Measurements from ENCODE around the gene C13orf46.

The C13orf46 gene

DNA sequence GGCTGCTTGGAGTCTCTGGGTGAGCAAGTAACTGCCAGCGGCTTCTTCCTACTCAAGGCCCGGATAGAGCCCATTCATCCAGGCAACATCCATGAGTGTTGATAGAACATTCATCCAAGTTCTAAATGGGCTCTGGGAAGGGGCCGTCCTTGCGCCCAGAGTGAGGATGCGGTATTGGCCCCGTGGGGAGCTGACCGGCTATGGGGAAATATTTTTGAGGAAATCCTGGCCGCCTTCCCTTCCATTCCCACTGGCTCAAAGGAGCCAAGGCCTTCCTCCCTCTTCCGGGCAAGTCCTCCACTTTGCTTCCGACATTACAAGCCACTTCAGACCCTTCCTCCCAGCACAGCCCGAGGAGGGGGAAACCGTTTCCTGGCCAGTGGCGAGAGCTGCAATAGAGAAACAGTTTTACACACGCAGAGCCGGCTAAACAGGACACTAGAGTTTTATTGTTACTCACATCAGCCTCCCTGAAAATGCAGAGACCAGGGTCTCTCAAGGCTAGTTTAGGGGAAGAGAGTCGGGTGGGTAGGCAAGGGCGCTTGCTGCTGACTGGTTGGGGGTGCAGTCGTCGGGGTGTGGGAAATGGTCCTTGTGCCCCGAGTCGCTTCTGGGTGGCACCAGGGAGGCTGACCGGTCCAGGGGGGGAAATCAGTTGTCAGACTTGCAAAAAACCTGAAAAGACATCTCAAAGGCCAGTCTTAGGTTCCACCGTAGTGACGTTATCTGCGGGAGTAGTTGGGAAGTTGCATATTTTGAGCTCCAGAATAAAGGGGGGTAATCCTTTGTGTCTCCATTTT is 37.5 kb downstream of the C13orf46 start:
- no peak for DNase-seq

DNA sequence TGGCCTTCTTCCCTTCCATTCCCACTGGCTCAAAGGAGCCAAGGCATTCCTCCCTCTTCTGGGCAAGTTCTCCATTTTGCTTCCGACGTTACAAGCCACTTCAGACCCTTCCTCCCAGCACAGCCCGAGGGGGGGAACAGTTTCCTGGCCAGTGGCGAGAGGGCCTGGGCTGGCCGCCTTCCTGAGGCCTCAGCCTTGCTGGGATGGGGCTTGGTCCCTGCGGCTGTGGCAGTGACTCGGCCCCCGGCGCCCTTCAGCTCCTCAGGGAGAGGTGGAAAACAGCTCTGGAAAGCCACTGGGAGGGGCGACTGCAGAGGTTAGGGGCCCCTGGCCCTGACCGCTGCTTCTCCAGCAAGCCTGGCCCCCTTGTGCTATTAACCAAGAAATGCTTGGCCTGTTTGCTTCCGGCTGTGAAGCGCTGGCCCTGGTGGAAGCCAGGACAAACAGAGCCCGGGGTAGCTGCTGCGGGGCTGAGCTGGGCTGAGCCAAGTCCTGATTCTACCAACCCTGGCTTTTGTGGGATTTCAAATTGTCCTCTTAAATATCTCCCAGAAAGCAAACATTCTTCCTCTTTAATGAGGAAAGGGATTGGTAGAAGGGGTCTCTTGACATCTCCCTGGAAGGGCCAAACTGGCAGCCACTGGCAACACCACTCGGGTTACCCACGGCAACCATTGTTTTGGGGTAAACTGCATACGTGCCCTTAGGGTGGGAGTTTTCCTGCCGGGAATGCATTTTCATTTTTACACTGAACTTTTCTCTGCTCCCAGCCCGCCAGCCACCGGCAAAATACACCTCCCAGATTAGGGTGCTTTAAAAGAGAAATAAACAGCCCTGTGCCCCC is 38.7 kb downstream of the C13orf46 start:
- no peak for DNase-seq

DNA sequence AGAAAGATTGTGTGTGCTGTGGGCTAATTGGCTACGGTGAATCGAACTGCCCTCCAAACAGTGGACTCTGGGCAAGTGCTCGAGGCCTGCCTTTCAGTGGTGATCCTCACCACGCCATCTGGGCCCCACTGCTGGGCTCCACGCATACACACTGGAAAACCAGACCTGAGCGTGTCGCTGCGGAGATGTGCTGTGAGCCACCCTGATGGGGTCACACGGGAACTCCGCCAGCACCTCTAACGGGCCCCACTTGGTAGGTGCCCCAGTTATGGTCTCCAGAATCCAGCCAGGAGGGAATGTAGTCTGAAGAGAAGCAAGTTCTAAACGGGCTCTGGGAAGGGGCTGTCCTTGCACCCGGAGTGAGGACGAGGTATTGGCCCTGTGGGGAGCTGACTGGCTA is 39.3 kb downstream of the C13orf46 start:
- no peak for DNase-seq

DNA sequence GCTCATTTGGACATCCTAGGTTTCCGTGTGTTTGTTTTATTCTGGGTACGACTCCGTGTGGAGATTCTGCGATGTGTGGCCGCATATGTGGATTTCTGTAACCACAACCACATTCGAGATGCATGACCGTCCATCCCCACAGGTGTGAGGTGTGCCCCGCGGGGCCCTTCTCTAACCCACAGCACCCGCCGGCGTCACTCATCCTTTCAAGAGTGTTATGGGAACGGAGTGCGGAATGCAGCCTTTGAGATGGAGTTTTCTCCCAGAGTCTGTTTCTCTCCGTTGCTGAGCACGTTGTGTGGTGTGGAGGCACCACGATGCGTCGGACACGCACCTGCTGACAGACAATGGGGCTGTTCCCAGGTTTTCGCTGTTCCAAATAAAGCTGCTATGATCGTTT is 40.0 kb downstream of the C13orf46 start:
- no peak for DNase-seq

DNA sequence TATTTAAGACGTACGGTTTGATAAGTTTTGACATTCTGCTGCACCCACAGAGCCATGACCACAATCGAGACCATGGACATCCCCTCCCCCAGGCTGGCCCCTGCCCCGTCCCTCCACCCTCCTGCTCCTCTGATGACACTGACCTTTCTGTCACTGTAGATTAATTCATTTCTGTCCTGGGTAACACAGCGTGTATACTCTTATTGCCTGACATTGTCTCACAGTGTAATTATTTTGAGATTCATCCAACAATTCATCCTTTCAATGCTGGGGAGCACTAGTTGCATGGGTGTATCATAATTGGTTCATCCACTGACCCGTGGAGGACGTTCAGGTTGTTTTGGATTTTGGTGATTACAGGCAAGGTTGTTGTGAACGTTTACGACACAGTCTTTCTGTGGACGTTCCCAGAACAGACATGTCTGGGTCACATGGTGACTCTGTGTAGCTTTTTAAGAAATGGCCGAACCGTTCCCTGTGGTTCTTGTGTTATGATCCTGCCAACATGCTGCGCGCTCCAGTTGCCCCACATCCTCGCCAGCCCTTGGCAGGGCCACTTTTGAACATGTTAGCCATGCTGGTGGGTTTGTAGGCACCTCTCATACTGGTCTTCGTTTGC is 41.9 kb downstream of the C13orf46 start:
- DNase-seq = no peak

DNA sequence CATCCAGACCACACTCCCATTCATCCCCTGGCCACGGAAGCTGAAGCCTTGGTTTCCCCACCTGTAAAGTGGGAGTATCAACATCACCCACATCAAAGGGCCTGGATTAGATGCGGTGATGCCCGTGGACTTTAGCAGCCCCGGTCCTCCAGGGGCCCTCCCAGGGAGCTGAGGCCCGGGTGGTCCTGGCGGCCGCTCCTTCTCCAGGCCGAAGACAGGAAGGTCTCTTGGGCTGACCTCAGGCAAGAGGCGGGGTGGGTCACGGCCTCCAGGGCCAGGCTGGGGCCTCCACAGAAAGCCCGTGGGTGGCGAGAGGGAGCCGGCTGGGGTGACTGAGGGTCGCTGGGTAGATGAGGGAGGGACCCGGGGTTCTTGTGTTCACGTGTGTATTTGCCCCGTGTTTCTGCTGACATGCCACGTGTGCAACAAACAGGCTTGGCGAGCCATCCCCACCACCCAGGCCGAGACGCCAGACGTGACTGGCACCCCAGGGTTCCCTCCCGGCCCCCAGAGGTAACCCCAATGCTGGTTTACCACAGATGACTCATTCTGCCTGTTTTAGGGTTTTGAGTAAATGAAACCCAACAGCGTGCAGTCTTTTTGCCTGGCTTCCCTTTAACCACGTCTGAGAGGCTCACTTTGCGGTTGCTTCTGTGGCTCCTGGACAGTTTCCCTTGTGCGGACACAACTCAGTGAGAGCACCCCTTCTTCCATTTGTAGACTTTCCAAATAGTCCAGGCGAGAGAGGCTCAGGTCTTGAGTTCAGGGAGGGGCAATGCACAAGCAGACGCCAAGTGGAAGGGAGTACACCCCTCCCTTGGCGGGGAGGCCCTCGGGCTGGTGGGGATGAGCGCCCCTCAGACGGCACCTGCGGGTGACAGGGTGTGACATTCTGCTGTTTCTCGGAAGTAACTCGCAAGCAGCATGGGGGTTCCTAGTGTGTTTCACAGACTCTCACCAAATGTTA is 42.9 kb downstream of the C13orf46 start:
- peak; percentile 69 for DNase-seq

DNA sequence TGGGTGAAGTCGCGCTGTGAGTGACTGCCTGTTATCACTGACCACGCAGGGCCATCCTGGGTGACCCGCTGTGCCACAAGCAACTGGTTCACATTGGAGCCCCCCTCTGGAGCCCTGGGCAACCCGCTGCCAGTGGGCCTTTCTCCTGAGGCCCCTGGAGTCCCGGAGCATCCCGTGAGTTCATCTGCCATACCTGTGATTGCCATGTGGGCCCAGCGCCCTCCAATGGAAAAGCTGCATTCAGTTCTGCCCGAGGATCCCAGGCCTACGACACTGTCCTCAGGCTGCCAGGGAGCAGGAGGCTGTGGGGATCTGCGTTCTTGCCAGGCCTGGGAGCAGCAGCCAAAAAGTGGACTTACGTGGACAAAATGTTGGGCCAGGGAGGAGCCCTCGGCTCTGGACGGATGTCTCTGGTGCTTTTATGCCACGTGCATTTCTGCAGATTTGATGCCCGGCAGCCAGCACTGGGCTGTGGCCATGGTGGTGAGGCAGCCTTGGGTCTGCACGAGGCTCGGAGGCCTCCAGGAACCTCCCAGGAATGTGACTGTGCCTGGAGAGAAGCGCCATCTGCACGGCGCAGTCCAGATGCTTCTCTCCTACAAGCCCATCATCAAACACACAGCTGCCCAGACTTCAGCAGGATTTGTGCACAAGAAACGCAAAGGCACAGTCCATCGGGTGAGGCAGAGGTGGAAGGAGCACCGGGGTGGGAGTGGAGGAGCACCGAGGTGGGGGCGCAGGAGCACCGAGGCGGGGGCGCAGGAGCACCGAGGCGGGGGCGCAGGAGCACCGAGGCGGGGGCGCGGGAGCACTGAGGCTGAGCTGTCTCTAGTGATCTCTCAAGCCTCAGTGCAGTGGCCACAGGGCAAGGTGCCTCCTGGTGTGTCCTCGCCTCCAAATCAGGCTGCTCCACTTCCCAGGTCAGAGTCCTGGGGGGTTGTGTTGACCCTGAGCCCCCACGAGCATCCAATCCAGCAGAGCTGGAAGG is 44.0 kb downstream of the C13orf46 start:
- DNase-seq = no peak

DNA sequence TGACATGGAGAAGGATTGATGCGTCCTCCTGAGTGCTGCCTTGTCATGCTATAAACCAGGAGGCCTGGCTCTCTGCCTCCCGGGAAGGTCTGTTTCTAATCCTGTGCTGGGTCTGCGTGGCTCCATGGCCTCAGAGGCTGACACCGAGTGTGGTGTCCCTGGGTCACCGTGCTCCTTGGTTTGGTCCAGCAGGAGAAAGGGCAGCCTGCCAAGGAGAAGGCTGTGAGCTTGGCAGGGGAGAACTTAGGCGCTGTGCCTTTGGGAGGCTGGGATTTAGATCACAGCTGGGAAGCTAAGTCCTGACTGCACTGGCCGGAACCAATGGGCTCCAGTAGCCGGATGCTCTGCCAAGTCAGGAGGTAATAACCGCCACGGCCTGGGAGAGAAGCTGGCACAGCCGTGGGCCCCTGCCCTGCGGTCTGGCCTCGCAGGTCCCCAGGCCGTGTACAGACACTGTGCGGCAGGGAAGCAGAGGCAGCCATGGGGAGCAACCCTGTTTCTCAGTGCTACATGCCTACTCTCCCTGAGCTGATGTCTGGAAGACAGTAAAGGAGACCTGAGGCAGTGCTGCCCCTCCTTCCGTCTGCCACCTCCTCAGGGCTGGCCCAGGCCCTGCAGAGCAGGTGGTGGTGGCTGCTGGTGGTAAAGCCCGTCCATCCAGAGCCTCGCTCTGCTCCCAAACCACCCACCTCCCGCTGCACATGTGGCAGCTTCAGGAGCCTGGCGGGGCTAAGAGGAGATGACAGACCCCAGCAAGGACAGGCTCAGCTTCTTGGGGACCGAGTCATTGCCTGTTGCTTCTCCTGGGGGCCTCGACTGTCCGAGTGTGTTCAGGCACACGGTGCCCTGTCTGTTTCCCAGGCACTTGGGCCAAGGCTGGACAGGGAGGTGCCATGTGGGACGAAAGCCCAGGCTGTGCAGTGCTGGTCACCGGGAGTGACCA is 44.9 kb downstream of the C13orf46 start:
- DNase-seq = no peak

DNA sequence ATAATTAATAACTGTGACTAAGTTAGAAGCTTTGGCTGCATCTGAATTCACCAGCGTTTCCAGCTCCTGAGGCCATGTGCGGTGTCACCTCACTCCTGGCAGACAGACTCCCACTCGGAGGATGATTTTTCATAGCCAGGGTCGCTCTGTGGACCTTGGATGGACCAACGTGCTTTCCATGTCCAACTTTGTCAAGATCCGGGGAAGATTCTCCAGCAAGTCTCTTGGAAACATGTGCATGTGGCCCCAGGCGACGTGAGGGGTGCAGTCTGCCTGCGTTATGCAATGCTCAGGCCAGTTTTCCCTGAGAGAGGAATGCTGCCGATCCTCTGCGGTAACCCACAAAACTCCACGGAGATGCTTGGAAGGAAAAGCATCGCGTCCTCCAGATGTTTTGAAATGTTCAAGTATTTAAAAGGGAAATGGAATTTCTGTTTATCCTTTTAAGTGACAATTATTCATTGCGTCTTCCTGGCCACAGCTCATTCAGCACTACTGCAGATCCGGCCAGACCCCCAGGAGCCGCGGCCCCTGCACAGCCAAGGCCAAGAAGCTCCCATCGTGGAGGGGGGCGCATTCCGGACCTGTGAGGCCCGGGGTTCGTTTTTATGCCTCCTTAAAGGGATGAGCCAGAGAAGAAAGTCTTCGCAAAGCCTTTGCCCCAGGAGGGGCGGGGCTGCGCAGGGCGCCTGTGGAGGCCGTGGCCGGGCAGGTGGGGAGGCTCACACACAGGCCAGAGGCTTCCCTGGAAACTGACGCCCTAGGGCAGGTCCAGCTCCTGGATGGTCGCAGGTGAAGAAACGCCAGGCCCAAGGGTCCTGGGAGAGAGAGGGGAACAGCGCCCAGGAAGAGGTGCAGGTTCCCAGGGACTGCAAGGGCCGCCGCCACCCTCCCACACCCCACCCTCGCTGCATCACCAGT is 46.0 kb downstream of the C13orf46 start:
- no peak for DNase-seq

DNA sequence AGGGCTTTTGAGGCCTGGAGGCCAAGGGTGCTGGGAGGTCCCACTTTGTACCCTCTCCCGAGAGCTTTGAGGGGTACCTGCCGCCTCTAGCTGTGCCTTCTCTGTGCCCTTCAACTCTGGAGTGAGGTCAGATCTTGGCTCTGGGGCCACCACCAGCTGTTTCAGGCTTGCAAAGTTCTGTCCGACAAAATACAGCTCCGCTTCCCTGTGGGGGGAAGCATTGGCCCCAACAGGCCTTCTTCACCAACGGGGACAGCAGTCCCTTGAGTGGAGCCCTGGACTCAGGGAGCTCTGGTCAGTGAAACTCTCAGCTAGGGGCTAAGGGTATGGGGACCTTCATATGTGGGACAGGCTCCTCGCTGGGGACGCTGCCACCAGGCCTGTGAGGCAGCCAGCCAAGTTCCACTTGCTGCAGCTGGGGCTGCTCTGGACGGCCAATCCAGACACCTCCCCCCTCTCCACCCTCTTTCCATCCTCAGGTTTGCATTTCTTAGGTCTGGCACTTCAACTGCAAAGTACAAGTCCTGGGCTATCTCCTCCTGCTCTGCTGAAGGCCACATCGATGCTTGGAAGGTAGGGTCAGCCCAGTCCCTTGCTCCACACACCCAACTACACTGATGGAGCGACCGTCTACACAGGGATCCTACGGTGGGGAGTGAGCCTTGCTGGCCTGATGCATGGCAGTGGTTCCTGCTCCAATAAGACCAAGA is 46.8 kb downstream of the C13orf46 start:
- DNase-seq = no peak

DNA sequence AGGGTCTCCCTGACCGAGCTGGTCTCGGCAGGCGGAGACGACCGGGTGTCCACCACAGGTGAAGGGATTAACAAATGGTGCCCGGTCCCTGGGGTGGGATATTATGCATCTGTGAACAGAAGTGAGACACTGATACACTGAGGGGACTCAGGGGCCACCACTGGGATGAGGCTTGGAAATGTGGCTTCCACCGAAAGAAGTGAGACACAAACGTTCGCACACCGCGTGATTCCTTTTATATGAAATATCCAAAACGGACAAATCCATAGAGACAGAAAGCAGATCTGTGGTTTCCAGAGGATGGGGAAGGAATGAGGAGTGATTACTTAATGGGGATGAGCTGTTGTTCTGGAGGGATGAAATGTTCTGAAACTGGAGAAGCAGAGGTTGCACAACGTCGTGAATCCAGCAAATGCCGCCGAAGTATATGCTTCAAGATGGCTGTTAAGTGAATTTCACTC is 47.5 kb downstream of the C13orf46 start:
- no peak for DNase-seq

DNA sequence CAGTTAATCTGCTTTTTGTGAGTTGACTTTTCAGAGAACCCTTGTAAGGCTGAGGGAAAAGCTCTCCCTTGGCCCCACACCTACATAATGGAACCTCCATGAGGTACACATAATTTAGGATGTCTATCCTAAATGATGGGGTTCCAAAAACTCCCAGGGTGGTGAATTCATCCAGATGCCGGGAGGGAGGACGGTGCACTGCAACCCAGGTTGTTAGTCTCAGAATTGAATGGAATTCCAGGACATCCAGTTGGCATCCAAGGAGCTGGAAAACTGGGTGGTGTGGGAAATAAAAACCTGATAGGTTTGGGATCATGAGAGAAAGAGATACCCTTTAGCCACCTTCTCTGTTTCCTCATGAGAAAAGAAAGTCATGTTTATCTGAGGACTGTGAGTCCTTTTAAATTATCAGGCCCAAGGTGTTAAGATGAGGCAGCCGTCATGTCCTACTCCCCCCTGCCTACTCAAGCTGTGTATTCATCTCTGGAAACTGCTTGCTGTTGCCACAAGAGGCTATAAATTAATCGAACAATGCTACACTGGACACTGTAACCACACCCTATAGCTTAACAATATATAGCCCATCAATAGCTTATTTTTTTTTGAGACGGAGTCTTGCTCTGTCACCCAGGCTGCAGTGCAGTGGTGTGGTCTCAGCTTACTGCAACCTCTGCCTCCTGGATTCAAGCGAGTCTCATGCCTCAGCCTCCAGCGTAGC is 49.5 kb downstream of the C13orf46 start:
- DNase-seq = no peak

DNA sequence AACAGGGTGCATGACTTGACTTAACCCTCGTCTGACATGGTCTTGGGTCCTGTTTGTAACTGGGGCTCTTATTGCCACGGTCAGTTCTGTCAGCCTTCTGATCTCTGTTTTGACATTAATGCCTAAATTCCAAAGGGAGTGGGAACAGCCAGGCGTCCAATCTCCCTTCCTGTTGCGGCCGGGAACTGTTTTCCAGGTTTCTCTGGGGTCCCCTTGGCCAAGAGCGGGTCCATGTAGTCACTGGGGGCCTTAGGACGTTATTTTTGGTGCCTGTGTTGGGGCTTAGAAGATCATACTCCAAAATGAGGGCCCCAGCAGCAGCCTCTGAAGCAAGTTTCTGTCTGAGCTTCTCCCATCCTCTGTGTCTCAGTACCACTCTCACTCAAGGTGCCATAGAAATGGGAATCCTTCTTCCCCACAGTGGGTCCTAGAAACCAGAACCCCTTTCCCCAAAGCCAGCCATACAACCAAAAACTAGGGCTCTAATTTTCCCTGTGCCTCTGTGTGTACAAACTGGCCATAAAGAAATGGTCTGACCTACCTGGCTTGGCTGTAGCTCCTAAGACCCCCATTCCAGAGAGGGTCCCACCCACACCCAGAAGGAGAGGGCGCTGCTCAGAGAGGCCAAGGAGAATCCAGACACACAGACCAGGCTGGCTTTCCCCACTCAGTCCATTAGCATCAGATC is 50.4 kb downstream of the C13orf46 start:
- no peak for DNase-seq

DNA sequence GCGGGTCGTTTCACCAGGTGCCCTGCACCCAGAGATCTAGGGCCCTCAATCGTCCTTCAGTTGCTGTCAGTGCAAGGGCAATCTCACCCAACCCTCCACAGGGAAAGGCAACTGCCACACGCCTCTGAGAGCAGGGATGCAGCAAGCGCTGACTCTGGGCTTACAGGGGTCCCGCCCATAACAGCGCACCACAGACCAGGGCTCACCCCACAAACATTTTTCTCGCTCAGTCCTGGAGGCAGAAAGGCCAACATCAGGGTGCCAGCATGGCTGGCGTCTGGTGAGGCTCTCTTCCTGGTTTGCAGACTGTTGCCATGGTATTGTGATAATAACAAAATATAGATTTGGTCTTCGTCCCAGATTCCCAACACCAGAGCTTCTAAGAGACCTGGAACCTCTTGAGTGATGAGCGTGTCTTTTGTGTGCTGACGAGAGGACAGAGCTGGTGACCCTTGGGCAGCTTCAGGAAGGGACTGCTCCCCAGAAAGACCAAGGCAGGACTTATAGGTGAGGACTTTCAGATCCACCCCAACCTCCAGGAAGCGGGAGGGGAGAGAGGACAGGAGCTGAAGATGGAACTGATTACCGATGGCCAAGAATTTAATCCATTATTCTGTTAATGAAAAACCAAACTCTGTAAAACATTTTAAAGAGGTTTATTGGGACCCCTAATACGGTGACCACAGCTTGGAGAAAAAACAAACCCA is 51.3 kb downstream of the C13orf46 start:
- DNase-seq = no peak

DNA sequence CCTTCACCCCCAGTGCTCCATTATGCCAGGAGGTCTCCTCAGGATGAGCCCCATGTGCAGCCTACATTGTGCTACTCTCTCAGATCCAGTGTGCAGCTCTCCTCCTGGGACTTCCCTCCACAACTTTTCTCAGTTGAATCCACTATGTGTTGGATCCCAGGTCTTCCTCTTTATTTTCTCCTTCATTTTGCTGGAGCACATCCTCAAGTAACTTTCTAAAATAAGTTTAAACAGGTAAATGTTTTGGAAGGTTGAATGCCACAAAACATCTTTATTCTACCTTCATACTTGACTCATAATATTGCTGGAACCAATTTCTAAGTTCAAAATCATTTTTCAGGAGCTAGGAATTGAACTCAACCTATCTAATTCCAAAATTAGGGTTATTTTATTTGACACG is 52.1 kb downstream of the C13orf46 start:
- no peak for DNase-seq

DNA sequence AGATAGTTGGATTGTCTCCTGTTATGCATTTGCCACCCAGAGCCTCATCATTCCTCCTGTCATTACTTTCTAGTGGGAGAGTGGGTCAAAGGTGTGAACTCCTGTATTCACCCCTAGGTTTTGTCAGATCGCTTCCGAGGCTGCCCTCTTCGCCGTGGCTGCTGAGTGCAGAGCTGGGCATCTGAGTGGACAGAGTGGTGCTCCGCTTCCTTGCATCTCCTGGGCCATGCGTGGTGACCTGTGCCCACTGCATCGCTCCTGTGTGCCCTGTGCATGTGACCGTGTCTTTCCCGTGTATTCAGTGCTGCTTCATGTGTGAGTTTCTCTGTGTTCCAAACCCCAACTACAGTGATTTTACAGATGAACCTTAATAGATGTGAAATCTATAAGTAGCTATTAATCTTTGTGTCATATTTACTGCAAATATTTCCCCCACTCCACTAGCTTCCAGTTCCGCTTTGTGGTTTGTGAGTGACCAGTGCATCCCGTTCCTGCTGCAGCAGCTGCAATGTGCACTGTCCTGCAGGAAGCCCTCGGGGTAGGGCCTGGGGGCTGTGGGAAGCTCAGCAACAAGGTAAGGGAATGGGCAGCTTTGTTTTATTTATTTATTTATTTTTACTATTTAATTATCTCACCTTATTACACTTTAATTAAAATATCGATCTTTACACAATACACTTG is 53.1 kb downstream of the C13orf46 start:
- DNase-seq = no peak

All from activated CD4-positive, alpha-beta T cell treated with anti-CD3 and anti-CD28 coated beads, Interleukin-10, Interleukin-2, amounts not matched to agents 100 ng/mL and 50 ng/mL, durations not matched to agents 16 hours and 8 hours (primary cell).